ENCODE measurements around the gene BMP7.

BMP7 gene

DNA sequence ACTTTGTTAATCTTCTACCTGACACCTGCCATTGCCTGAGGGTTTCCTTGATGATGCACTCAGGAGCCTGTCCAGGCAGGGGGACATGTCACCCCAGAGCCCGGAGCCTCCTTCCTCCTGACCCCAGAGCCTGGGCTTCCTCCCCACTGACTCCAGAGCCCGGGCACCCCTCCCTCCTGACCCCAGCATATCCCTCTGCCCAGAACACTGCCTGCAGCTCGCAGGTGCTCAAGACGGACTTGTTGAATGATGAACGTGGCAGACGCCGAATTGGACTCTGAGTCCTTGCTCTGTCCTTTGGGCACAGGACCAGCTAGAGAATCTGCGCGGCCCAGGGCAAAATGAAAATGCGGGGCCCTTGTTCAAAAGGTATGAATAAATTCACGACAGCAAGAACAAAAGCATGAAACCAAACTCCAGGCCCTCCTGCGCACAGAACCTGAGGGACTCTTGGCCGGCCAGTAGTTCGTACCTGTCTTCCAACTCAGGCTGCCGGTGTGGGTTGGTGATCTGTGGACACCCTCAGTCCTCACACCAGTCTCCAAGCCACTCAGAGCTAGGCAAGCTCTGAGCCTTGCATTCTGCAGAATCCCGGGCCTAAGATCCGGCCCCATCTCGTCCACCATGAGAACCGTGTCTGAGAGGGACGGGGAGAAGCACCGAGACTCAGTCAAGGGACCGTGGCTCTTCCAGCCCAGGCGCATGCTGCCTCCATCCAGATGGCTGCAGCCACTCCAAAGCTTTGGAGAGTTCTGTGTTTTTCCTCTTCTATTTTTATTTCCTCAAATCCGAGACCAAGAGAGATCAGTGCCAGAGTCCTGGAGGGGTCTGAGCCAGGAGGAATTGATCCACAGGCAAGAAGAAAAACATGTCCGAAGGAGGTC, 104.7 kb downstream of the BMP7 start:
- 88% methylated on average over 25 of the region's 25 CpGs for WGBS

DNA sequence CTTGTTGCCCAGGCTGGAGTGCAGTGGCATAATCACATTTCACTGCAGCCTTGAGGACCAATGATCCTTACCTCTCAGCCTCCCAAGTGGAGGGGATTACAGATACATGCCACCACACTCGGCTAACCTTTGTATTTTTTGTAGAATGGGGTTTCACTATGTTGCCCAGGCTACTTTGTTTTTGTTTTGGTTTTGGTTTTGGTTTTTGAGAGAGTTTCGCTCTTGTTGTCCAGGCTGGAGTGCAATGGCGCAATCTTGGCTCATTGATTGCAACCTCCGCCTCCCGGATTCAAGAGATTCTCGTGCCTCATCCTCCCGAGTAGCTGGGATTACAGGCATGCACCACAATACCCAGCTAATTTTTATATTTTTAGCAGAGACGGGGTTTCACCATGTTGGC, 105.5 kb downstream of the BMP7 start:
- DNase-seq = peak; percentile 10
- Histone ChIP-seq H3K4me2 (ENCODE audit: low read length, poor library complexity, severe bottlenecking) (no peak overlapping the region), H4K91ac (ENCODE audit: low read length) (no peak overlapping the region), H2BK5ac (ENCODE audit: low read depth, low read length, poor library complexity, severe bottlenecking) (no peak overlapping the region), H2BK120ac (ENCODE audit: low read depth, low read length) (no peak overlapping the region), H3K9ac (ENCODE audit: low read length) (no peak overlapping the region), H3K36me3 (ENCODE audit: control insufficient read depth in 1 of 2, insufficient read depth in 2 of 2, low read depth in 1 of 2, low read length in 2 of 2) (no peaks in the 10 kb centered on the region), H3K23ac (ENCODE audit: low read length in 2 of 2) (no peak overlapping the region), H4K8ac (ENCODE audit: low read length) (no peak overlapping the region), H2BK12ac (ENCODE audit: low read length in 2 of 2) (no peak overlapping the region), H3K14ac (ENCODE audit: low read length in 2 of 2) (no peak overlapping the region), H2AK5ac (ENCODE audit: low read length, severe bottlenecking) (no peak overlapping the region), H3K4me1 (ENCODE audit: control insufficient read depth, insufficient read depth, low read depth, low read length) (no peaks in the 10 kb centered on the region), H3K27me3 (ENCODE audit: control insufficient read depth in 1 of 2, insufficient read depth in 1 of 2, low read length in 2 of 2) (peaks cover 8 to 46% of the 10 kb centered on the region in 2 experiments), H3K18ac (ENCODE audit: low read depth in 1 of 2, low read length in 2 of 2) (no peak overlapping the region), H3K9me3 (ENCODE audit: control insufficient read depth, low read length) (peaks cover 4% of the 10 kb centered on the region), H3K4ac (ENCODE audit: low read depth in 1 of 2, low read length in 2 of 2) (no peak overlapping the region), H3K27ac (ENCODE audit: low read length, poor library complexity, severe bottlenecking) (no peak overlapping the region), H3K4me3 (ENCODE audit: insufficient read depth in 1 of 2, low read depth in 1 of 2, low read length in 2 of 2) (no peak overlapping the region), H2AFZ (ENCODE audit: low read depth, low read length) (no peak overlapping the region), H2BK15ac (ENCODE audit: low read depth, poor library complexity, severe bottlenecking) (no peak overlapping the region), H3K79me1 (replicated peaks; ENCODE audit: low read length, poor library complexity, severe bottlenecking) (no peaks in the 10 kb centered on the region)
- WGBS = 85% methylated on average over 7 of the region's 8 CpGs

More for the DNA sequence above, 104.7 kb downstream of the BMP7 start:
- no peak overlapping the region for H2BK120ac ChIP-seq (ENCODE audit: low read depth, low read length)
- H3K18ac ChIP-seq (ENCODE audit: low read depth in 1 of 2, low read length in 2 of 2) = no peak overlapping the region
- H2BK12ac ChIP-seq (ENCODE audit: low read length in 2 of 2) = no peak overlapping the region
- H2BK5ac ChIP-seq (ENCODE audit: low read depth, low read length, poor library complexity, severe bottlenecking) = no peak overlapping the region
- no peaks in the 10 kb centered on the region for H3K36me3 ChIP-seq (ENCODE audit: control insufficient read depth in 1 of 2, insufficient read depth in 2 of 2, low read depth in 1 of 2, low read length in 2 of 2)
- no peak overlapping the region for H3K9ac ChIP-seq (ENCODE audit: low read length)
- no peak overlapping the region for H4K8ac ChIP-seq (ENCODE audit: low read length)
- H2AFZ ChIP-seq (ENCODE audit: low read depth, low read length) = no peak overlapping the region
- H4K91ac ChIP-seq (ENCODE audit: low read length) = no peak overlapping the region
- H3K14ac ChIP-seq (ENCODE audit: low read length in 2 of 2) = no peak overlapping the region
- H3K23ac ChIP-seq (ENCODE audit: low read length in 2 of 2) = no peak overlapping the region
- no peak for DNase-seq
- H2BK15ac ChIP-seq (ENCODE audit: low read depth, poor library complexity, severe bottlenecking) = no peak overlapping the region
- no peak overlapping the region for H3K27ac ChIP-seq (ENCODE audit: low read length, poor library complexity, severe bottlenecking)
- no peak overlapping the region for H3K4me2 ChIP-seq (ENCODE audit: low read length, poor library complexity, severe bottlenecking)
- H3K27me3 ChIP-seq (ENCODE audit: control insufficient read depth in 1 of 2, insufficient read depth in 1 of 2, low read length in 2 of 2) = peaks cover 6 to 46% of the 10 kb centered on the region in 2 experiments
- no peak overlapping the region for H3K4me3 ChIP-seq (ENCODE audit: insufficient read depth in 1 of 2, low read depth in 1 of 2, low read length in 2 of 2)
- no peak overlapping the region for H2AK5ac ChIP-seq (ENCODE audit: low read length, severe bottlenecking)
- peaks cover 4% of the 10 kb centered on the region for H3K9me3 ChIP-seq (ENCODE audit: control insufficient read depth, low read length)
- H3K79me1 ChIP-seq (replicated peaks; ENCODE audit: low read length, poor library complexity, severe bottlenecking) = no peaks in the 10 kb centered on the region
- no peaks in the 10 kb centered on the region for H3K4me1 ChIP-seq (ENCODE audit: control insufficient read depth, insufficient read depth, low read depth, low read length)
- no peak overlapping the region for H3K4ac ChIP-seq (ENCODE audit: low read depth in 1 of 2, low read length in 2 of 2)

DNA sequence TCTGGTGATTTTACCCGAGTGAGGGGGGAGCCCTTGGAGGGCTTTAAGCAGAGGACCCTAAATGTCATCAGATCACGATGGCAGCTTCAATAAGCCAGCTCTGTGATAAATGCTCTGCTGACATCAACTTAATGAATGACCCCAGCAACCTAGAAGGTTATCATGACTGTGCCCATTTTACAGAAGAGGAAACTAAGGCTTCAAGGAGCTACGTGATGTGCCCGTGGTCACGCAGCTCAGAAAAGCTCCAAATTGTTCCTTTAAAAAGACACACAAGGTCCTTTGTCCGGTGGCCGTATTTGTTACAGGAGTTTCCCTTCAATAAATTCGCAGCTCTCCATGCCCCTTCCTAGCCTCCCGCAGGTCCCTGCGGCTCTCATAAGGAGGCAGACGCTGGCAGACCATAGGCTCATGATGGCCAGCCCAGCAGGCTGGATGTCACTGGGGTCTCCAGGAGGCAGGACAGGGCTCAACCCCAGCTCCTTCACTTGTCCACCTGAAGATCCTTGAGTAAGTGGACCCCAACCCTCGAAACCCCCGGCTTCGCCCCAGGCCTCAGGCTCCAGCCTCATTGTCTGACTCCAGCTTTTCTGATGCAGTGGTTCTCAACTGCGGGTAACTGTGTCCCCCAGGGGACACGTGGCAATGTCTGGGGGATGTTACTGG, 106.4 kb downstream of the BMP7 start:
- no peaks in the 10 kb centered on the region for H3K4me1 ChIP-seq (ENCODE audit: control insufficient read depth, insufficient read depth, low read depth, low read length)
- no peak overlapping the region for H3K27ac ChIP-seq (ENCODE audit: low read length, poor library complexity, severe bottlenecking)
- H2BK120ac ChIP-seq (ENCODE audit: low read depth, low read length) = no peak overlapping the region
- DNase-seq = no peak
- H3K23ac ChIP-seq (ENCODE audit: low read length in 2 of 2) = no peak overlapping the region
- H3K27me3 ChIP-seq (ENCODE audit: control insufficient read depth in 1 of 2, insufficient read depth in 1 of 2, low read length in 2 of 2) = peaks cover 12 to 44% of the 10 kb centered on the region in 2 experiments
- H4K8ac ChIP-seq (ENCODE audit: low read length) = no peak overlapping the region
- H3K4me3 ChIP-seq (ENCODE audit: insufficient read depth in 1 of 2, low read depth in 1 of 2, low read length in 2 of 2) = no peak overlapping the region
- H2BK15ac ChIP-seq (ENCODE audit: low read depth, poor library complexity, severe bottlenecking) = no peak overlapping the region
- 88% methylated on average over 14 of the region's 16 CpGs for WGBS
- no peak overlapping the region for H3K9ac ChIP-seq (ENCODE audit: low read length)
- H3K18ac ChIP-seq (ENCODE audit: low read depth in 1 of 2, low read length in 2 of 2) = no peak overlapping the region
- H2BK5ac ChIP-seq (ENCODE audit: low read depth, low read length, poor library complexity, severe bottlenecking) = no peak overlapping the region
- H3K4me2 ChIP-seq (ENCODE audit: low read length, poor library complexity, severe bottlenecking) = no peak overlapping the region
- no peaks in the 10 kb centered on the region for H3K36me3 ChIP-seq (ENCODE audit: control insufficient read depth in 1 of 2, insufficient read depth in 2 of 2, low read depth in 1 of 2, low read length in 2 of 2)
- H3K79me1 ChIP-seq (replicated peaks; ENCODE audit: low read length, poor library complexity, severe bottlenecking) = no peaks in the 10 kb centered on the region
- H2AK5ac ChIP-seq (ENCODE audit: low read length, severe bottlenecking) = no peak overlapping the region
- H3K9me3 ChIP-seq (ENCODE audit: control insufficient read depth, low read length) = peaks cover 4% of the 10 kb centered on the region
- no peak overlapping the region for H3K4ac ChIP-seq (ENCODE audit: low read depth in 1 of 2, low read length in 2 of 2)
- no peak overlapping the region for H2AFZ ChIP-seq (ENCODE audit: low read depth, low read length)
- H2BK12ac ChIP-seq (ENCODE audit: low read length in 2 of 2) = no peak overlapping the region
- H3K14ac ChIP-seq (ENCODE audit: low read length in 2 of 2) = no peak overlapping the region
- no peak overlapping the region for H4K91ac ChIP-seq (ENCODE audit: low read length)

DNA sequence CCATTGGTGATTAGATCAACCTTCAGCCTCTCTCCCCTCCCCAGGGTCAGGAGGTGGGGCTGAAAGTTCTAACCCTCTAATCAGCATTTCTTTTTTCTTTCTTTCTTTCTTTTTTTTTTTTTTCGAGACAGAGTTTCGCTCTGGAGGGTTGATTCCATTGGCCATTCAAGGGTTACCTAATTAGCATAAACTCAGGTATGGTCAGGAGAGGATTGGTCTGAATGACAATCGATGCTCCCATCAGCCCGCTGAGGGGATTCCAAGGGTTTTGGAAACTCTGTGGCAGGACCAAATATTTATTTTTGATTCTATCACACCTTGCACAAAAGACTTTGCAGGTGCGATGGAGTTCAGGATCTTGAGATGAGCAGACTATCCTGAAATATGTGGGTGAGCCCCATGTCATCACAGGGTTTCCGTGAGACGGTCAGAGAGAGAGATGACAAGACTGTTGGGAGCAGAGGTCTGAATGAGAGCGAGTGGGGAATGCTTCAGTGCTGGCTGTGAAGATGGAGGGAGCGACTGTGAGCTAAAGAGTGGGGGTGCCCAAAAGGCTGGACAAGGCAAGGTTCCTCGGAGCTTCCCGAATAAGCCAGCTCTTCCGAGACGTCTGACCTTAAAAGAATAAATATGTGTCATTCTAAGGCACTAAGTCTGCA, 107.1 kb downstream of the BMP7 start:
- Histone ChIP-seq H3K14ac (ENCODE audit: low read length in 2 of 2) (no peak overlapping the region), H3K23ac (ENCODE audit: low read length in 2 of 2) (no peak overlapping the region), H2AFZ (ENCODE audit: low read depth, low read length) (no peak overlapping the region), H3K18ac (ENCODE audit: low read depth in 1 of 2, low read length in 2 of 2) (no peak overlapping the region), H3K9me3 (ENCODE audit: control insufficient read depth, low read length) (peaks cover 4% of the 10 kb centered on the region), H4K91ac (ENCODE audit: low read length) (no peak overlapping the region), H2BK5ac (ENCODE audit: low read depth, low read length, poor library complexity, severe bottlenecking) (no peak overlapping the region), H3K4me2 (ENCODE audit: low read length, poor library complexity, severe bottlenecking) (no peak overlapping the region), H3K4ac (ENCODE audit: low read depth in 1 of 2, low read length in 2 of 2) (no peak overlapping the region), H3K4me1 (ENCODE audit: control insufficient read depth, insufficient read depth, low read depth, low read length) (no peaks in the 10 kb centered on the region), H2BK15ac (ENCODE audit: low read depth, poor library complexity, severe bottlenecking) (no peak overlapping the region), H3K36me3 (ENCODE audit: control insufficient read depth in 1 of 2, insufficient read depth in 2 of 2, low read depth in 1 of 2, low read length in 2 of 2) (no peaks in the 10 kb centered on the region), H4K8ac (ENCODE audit: low read length) (no peak overlapping the region), H3K79me1 (replicated peaks; ENCODE audit: low read length, poor library complexity, severe bottlenecking) (no peaks in the 10 kb centered on the region), H3K4me3 (ENCODE audit: insufficient read depth in 1 of 2, low read depth in 1 of 2, low read length in 2 of 2) (no peak overlapping the region), H3K9ac (ENCODE audit: low read length) (no peak overlapping the region), H3K27me3 (ENCODE audit: control insufficient read depth in 1 of 2, insufficient read depth in 1 of 2, low read length in 2 of 2) (peaks cover 12 to 44% of the 10 kb centered on the region in 2 experiments), H3K27ac (ENCODE audit: low read length, poor library complexity, severe bottlenecking) (no peak overlapping the region), H2BK120ac (ENCODE audit: low read depth, low read length) (no peak overlapping the region), H2BK12ac (ENCODE audit: low read length in 2 of 2) (no peak overlapping the region), H2AK5ac (ENCODE audit: low read length, severe bottlenecking) (no peak overlapping the region)
- 79% methylated on average over 11 of the region's 13 CpGs for WGBS
- DNase-seq = no peak
